C4-2B (cell line): Measurements from ENCODE around the gene BSG.

Source experiments
- ZFX ChIP-seq: fragments of 450-650 bp; IDR thresholded peaks from 2 replicates; pipeline ENCODE4 v1.6.1; 2017
- TF ChIP-seq, protein P1 (sequence below): fragments of 450-650 bp; conservative IDR thresholded peaks from 2 replicates; pipeline ENCODE4 v1.5.1; 2017; ENCODE audit warnings: mild to moderate bottlenecking

DNA sequence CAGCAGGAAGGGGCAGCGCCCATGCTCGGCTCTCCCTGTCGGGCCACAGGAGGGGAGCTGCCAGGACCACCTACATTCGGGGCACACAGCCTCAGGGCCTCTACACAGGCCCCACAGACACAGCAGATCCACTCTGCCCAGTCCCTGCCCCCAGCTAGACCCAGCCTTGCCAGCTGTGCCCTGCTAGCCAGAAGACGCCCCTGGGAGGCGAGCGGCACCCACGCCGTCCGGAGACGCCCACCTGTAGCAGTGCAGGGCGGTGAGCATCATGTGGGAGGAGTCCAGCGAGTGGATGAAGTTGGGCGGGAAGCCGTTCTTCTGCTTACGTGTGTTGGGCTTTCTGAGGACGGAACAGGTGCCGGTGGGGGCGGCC lies 45.8 kb downstream of the BSG start:
- TF ChIP-seq, protein P1, sequence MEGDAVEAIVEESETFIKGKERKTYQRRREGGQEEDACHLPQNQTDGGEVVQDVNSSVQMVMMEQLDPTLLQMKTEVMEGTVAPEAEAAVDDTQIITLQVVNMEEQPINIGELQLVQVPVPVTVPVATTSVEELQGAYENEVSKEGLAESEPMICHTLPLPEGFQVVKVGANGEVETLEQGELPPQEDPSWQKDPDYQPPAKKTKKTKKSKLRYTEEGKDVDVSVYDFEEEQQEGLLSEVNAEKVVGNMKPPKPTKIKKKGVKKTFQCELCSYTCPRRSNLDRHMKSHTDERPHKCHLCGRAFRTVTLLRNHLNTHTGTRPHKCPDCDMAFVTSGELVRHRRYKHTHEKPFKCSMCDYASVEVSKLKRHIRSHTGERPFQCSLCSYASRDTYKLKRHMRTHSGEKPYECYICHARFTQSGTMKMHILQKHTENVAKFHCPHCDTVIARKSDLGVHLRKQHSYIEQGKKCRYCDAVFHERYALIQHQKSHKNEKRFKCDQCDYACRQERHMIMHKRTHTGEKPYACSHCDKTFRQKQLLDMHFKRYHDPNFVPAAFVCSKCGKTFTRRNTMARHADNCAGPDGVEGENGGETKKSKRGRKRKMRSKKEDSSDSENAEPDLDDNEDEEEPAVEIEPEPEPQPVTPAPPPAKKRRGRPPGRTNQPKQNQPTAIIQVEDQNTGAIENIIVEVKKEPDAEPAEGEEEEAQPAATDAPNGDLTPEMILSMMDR, result no peak
- TF ChIP-seq ZFX, result no peak
